IMR-90 (cell line): Measurements from ENCODE around the gene CREB1. TPM values are rescaled to one million over a fixed set of nuclear protein-coding genes. Genes with fewer than 3 reads are reported as not detected.

Source experiments
- ATAC-seq: fragments of 200-7000 bp; cut with Tn5 transposase; 2 replicates; pipeline ENCODE4 v1.9.1; 2020; ENCODE audit warnings: low read depth, mild to moderate bottlenecking, moderate library complexity
- BruUV-seq: library from RNA; stranded (reverse); fragments of 400-500 nt; replicated peaks from 2 replicates; lab custom pipeline; 2021; lab: Mats Ljungman, UMichigan
- CTCF ChIA-PET: fragments of 300-600 bp; formaldehyde crosslinking; extraction: SDS; loops from one replicate; lab custom pipeline; 2021; ENCODE audit warnings: antibody characterized with exemption; lab: Yijun Ruan, JAX
- POLR2A ChIA-PET: fragments of 300-600 bp; sonication (Branson Sonifier 250); formaldehyde crosslinking; loops from one replicate; lab custom pipeline; 2022; ENCODE audit warnings: antibody characterized with exemption; ENCODE audit not compliant: unreplicated experiment; lab: Charles Lee
- DNase-seq: peaks from one replicate; pipeline ENCODE4 v3.0.0; 2013
- H2AFZ ChIP-seq: replicated peaks from 2 replicates; pipeline ENCODE3; 2013; ENCODE audit warnings: low read length, mild to moderate bottlenecking; ENCODE audit not compliant: poor library complexity
- H2AK5ac ChIP-seq: 2 replicates; pipeline ENCODE4 v1.6.1; 2013; ENCODE audit warnings: low read depth, low read length, inconsistent platforms
- H2AK9ac ChIP-seq: replicated peaks from 2 replicates; pipeline ENCODE3; 2013; ENCODE audit warnings: mild to moderate bottlenecking, low read depth, low read length, moderate library complexity; ENCODE audit not compliant: poor library complexity
- H2BK120ac ChIP-seq: 2 replicates; pipeline ENCODE4 v1.6.1; 2013; ENCODE audit warnings: low read depth, low read length, inconsistent platforms
- H2BK15ac ChIP-seq: 3 replicates; pipeline ENCODE4 v1.6.1; 2013; ENCODE audit warnings: low read depth, low read length, inconsistent platforms
- H2BK20ac ChIP-seq: 2 replicates; pipeline ENCODE4 v1.6.1; 2013; ENCODE audit warnings: low read depth, mild to moderate bottlenecking, inconsistent platforms, low read length, moderate library complexity
- H2BK5ac ChIP-seq: 2 replicates; pipeline ENCODE4 v1.6.1; 2013; ENCODE audit warnings: mild to moderate bottlenecking, low read depth, low read length, inconsistent platforms; ENCODE audit not compliant: poor library complexity, severe bottlenecking
- H3K14ac ChIP-seq: replicated peaks from 2 replicates; pipeline ENCODE4 v1.6.1; 2013; ENCODE audit warnings: low read depth, low read length, inconsistent platforms
- H3K18ac ChIP-seq: 2 replicates; pipeline ENCODE4 v1.6.1; 2013; ENCODE audit warnings: low read depth, low read length, control low read depth
- H3K23ac ChIP-seq: 2 replicates; pipeline ENCODE4 v1.6.1; 2013; ENCODE audit warnings: low read depth, low read length, inconsistent platforms
- H3K27ac ChIP-seq: 2 replicates; pipeline ENCODE4 v1.5.1; 2013; ENCODE audit warnings: mild to moderate bottlenecking, control low read depth, low read length; ENCODE audit not compliant: insufficient read depth
- H3K27me3 ChIP-seq: 2 replicates; pipeline ENCODE4 v1.6.1; 2013; ENCODE audit warnings: low read length; ENCODE audit not compliant: control insufficient read depth, insufficient read depth
- H3K36me3 ChIP-seq: 2 replicates; pipeline ENCODE4 v1.6.1; 2013; ENCODE audit warnings: low read length, mixed read lengths; ENCODE audit not compliant: control insufficient read depth, insufficient read depth
- H3K4ac ChIP-seq: 2 replicates; pipeline ENCODE4 v1.6.1; 2013; ENCODE audit warnings: low read depth, low read length, inconsistent platforms
- H3K4me1 ChIP-seq: 2 replicates; pipeline ENCODE4 v1.6.1; 2013; ENCODE audit warnings: low read length, mixed read lengths; ENCODE audit not compliant: control insufficient read depth, insufficient read depth
- H3K4me2 ChIP-seq: 2 replicates; pipeline ENCODE4 v1.6.1; 2013; ENCODE audit warnings: low read depth, mild to moderate bottlenecking, control low read depth, low read length, moderate library complexity
- H3K4me3 ChIP-seq: 2 replicates; pipeline ENCODE4 v1.5.1; 2013; ENCODE audit warnings: low read depth, mild to moderate bottlenecking, control low read depth, low read length, moderate library complexity; ENCODE audit not compliant: insufficient read depth
- H3K56ac ChIP-seq: 2 replicates; pipeline ENCODE4 v1.6.1; 2013; ENCODE audit warnings: low read length, inconsistent platforms; ENCODE audit not compliant: insufficient read depth; ENCODE audit errors: extremely low read depth
- H3K79me1 ChIP-seq, 2 experiments: 2 replicates each; pipeline ENCODE4 v1.6.1; 2013; ENCODE audit warnings: low read length in 2 of 2, inconsistent platforms in 1 of 2, low read depth in 1 of 2
- H3K9ac ChIP-seq: 2 replicates; pipeline ENCODE4 v1.6.1; 2013; ENCODE audit warnings: low read depth, low read length, control low read depth
- H3K9me1 ChIP-seq: 2 replicates; pipeline ENCODE4 v1.6.1; 2013; ENCODE audit warnings: low read length, inconsistent platforms; ENCODE audit not compliant: insufficient read depth
- H3K9me3 ChIP-seq: 2 replicates; pipeline ENCODE4 v1.6.1; 2013; ENCODE audit warnings: low read length; ENCODE audit not compliant: control insufficient read depth, insufficient read depth
- H4K20me1 ChIP-seq: 2 replicates; pipeline ENCODE4 v1.6.1; 2013; ENCODE audit warnings: low read length, inconsistent platforms; ENCODE audit not compliant: insufficient read depth
- H4K5ac ChIP-seq: 2 replicates; pipeline ENCODE4 v1.6.1; 2013; ENCODE audit warnings: mild to moderate bottlenecking, low read depth, low read length, control low read depth
- H4K8ac ChIP-seq, 2 experiments: 2 replicates each; pipeline ENCODE4 v1.6.1; 2013; ENCODE audit warnings: low read depth in 2 of 2, low read length in 2 of 2, control low read depth in 1 of 2, inconsistent platforms in 1 of 2
- H4K91ac ChIP-seq: 2 replicates; pipeline ENCODE4 v1.6.1; 2013; ENCODE audit warnings: low read depth, low read length, inconsistent platforms; ENCODE audit not compliant: insufficient read depth
- CEBPB ChIP-seq: IDR thresholded peaks from 2 replicates; pipeline ENCODE4 v1.6.1; 2012; ENCODE audit warnings: low read depth, low read length, improper control_type of control experiment
- MAZ ChIP-seq: IDR thresholded peaks from 2 replicates; pipeline ENCODE4 v1.6.1; 2012; ENCODE audit warnings: low read depth, mild to moderate bottlenecking, low read length, improper control_type of control experiment, moderate library complexity, borderline replicate concordance
- POLR2A ChIP-seq: IDR thresholded peaks from 2 replicates; pipeline ENCODE4 v1.6.1; 2012; ENCODE audit warnings: mild to moderate bottlenecking, low read depth, low read length
- SMC3 ChIP-seq: fragments of 150-350 bp; IDR thresholded peaks from 2 replicates; pipeline ENCODE4 v1.6.1; 2016; ENCODE audit warnings: low read depth, mild to moderate bottlenecking, antibody characterized with exemption, low read length, moderate library complexity
- WGBS, 2 experiments: methylation state at CpG; one replicate each; pipeline versions ENCODE4 v1.1.5 to v1.1.7; 2013; ENCODE audit warnings: missing lambda C conversion rate in 2 of 2; ENCODE audit not compliant: insufficient read length in 1 of 2; ENCODE audit errors: extremely low coverage in 2 of 2; 5-methylcytosine and 5-hydroxymethylcytosine counted together
- dilution Hi-C: fragments of 300-500 bp; cut with HindIII; formaldehyde crosslinking; loops from one replicate; pipeline ENCODE4 v1.14.3; 2018; ENCODE audit warnings: low sequenced_read_pairs; ENCODE audit not compliant: unreplicated experiment
- in situ Hi-C: fragments of 300-500 bp; cut with MboI; formaldehyde crosslinking; loops from 3 replicates; pipeline ENCODE4 v1.14.3; 2019; ENCODE audit warnings: low sequenced_read_pairs, inconsistent platforms, mixed read lengths
- intact Hi-C: fragments of 100-400 bp; cut with micrococcal nuclease; formaldehyde crosslinking; loops from 2 replicates; pipeline ENCODE4 v1.10.0; 2022
- polyA plus RNA-seq, 3 experiments: library from polyadenylated mRNA; depleted of rRNA; stranded (reverse); fragments of >200 nt; gene quantifications; 2 replicates each; pipeline ENCODE4 v1.2.3, GENCODE V29; 2012; ENCODE audit warnings: low replicate concordance in 1 of 3
- total RNA-seq: library from RNA; depleted of rRNA; stranded (reverse); fragments of >200 nt; gene quantifications from 2 replicates; pipeline ENCODE4 v1.2.3, GENCODE V29; 2012

Gene CREB1
- total and polyA plus RNA-seq, 2 of the 4 experiments (the other 2 are of a cell fraction), result 22.4 to 94.5 TPM

- no peak overlapping the region for H3K27ac ChIP-seq
- no CpG with 5 or more reads among the region's 3 CpGs for WGBS, 2 experiments
Observed at GRCh38 chr2:207490441-207490840, 39.3 kb upstream of the CREB1 start.

More at GRCh38 chr2:207490441-207490840, 39.3 kb upstream of the CREB1 start:
- H2AK9ac ChIP-seq, result no peak overlapping the region
- no peak overlapping the region for H2BK20ac ChIP-seq
- no peak overlapping the region for H2AFZ ChIP-seq
- H4K5ac ChIP-seq, result no peak overlapping the region
- H3K27me3 ChIP-seq, result no peaks in the 10 kb centered on the region
- no peak overlapping the region for H2BK15ac ChIP-seq
- no peak overlapping the region for H3K18ac ChIP-seq
- ATAC-seq (no peak), DNase-seq (no peak)
- H3K4me2 ChIP-seq, result no peak overlapping the region
- H4K91ac ChIP-seq, result peak overlapping the region; percentile 10; the same call in 1 of the 2 replicates
- no peaks in the 10 kb centered on the region for H3K9me3 ChIP-seq
- H4K20me1 ChIP-seq, result no peaks in the 10 kb centered on the region
- H3K9me1 ChIP-seq, result peaks cover 3% of the 10 kb centered on the region
- no peaks in the 10 kb centered on the region for H3K36me3 ChIP-seq
- H4K8ac ChIP-seq, result no peak overlapping the region
- intact Hi-C loops, result loop anchor here (5.0 kb wide), 1 partner anchor 222 kb away; the partner anchor contains the start of gene CCNYL1
- POLR2A ChIA-PET, result no interaction called here
- TF ChIP-seq MAZ (no peak), SMC3 (no peak), CEBPB (0 out of 2 replicates have a peak, but pooled peaks have one; percentile 10), POLR2A (no peak)
- H2BK120ac ChIP-seq, result no peak overlapping the region
- H3K79me1 ChIP-seq, result no peaks in the 10 kb centered on the region
- H3K23ac ChIP-seq, result no peak overlapping the region
- no peak overlapping the region for H3K4ac ChIP-seq
- CTCF ChIA-PET, result no interaction called here
- no peak overlapping the region for H3K14ac ChIP-seq
- no TSS peak for BruUV-seq
- peaks cover 5% of the 10 kb centered on the region for H3K4me1 ChIP-seq
- H3K9ac ChIP-seq, result no peak overlapping the region
- no peak overlapping the region for H2BK5ac ChIP-seq
- dilution Hi-C loops, result no loop called here
- no peak overlapping the region for H3K56ac ChIP-seq
- H3K4me3 ChIP-seq, result no peak overlapping the region
- in situ Hi-C loops, result loop anchor here (25.0 kb wide), 1 partner anchor 572 kb away; no protein-coding TSS in a partner anchor
- H2AK5ac ChIP-seq, result no peak overlapping the region
